HG02623 (cell line): ENCODE data around the gene ALDH1L1.
"Not testable (repeated sequence)": the region's sequence is repeated elsewhere in the genome, so short reads cannot be mapped to it uniquely, and the experiment has no call there.

Experiments used
- ATAC-seq: cut with Tn5 transposase; IDR thresholded peaks from one replicate; pipeline ENCODE4 v1.9.1; 2021; ENCODE audit warnings: moderate library complexity; ENCODE audit not compliant: unreplicated experiment

Gene ALDH1L1

DNA sequence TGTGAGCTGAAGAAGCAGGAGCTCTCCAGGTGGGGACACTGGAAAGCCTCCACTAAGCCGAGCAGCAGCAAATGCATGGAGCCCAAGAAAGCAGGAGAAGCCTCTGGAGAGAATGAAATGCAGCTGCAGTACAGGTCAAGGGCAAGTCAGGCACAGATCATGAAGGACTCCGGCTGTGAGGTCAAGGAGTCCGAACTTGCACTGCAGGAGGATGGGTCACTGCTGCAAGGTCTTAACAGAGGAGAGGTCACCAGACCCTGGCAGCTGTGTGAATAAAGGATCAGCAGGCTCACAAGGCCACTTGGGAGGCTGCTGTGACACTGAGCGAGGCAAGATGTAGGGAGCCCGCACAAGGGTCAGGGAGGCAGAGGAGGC, 71.7 kb downstream of the ALDH1L1 start:
- ATAC-seq = no peak

- no peak for ATAC-seq
Measured at GRCh38 chr3:126107957-126108675, 72.3 kb downstream of the ALDH1L1 start.

GRCh38 chr3:126107203-126107939, 73.0 kb downstream of the ALDH1L1 start:
- ATAC-seq = no peak

DNA sequence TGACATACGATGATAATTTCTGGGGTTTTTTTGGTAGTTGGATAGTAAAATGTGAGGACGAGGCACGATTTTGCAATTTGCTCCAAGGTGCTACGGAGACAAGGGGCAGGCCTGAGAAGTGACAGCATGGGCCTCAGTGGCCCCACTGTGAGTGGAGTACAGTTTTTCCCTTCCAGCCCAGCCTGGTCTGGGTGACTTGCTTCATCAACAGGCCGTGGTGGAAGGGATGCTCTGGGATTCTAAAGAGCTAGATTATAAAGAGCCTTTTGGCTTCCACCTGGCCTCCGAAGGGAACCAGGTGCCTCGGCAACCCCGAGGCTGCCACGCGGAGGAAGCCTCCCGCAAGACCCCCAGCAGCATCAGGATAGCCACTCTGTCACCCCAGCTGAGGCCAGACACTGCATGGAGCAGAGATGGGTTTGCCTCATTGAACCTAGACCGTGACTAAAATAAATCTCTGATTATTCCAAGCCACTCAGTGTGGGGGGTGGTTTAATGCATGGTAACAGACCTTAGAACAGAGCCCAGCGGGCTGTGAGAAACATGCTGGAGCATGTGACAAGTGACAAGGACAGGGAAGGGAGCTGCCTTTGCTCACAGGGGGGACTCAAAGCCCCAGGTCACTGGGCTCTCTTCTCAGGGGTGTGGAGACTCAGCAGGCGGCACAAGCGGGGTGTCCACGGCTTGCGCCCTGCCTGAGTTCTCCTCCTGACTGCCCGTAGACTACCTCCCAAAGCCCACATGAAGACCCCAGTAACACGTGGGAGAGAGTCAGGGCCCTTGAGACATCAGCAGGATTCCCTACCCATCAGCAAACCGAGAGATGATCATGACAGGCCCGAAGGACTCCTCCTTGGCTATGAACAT, 73.8 kb downstream of the ALDH1L1 start:
- ATAC-seq = no peak

DNA sequence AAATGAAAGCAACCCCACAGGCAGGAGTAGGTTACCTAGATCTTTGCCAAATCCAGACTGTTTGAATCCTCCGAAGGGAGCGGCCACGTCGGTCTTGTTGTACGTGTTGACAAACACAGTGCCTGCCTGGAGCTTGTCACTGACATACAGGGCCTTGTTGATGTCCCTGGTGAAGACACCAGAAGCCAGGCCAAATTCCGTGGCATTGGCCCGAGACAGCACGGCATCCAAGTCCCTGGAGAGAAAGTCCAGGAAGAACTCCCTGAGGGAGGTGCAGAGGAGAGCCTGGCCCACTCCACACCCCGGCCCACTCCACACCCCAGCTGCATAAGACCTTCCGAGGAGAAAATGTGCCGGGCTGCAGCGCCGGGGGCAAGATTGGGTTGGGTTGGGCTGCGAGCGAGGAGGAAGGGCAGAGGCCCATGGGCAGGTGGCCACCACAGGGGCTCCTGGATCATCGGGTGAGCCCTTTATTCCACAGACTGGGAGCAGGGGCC, 74.6 kb downstream of the ALDH1L1 start:
- ATAC-seq = no peak

GRCh38 chr3:126104742-126105605, 75.4 kb downstream of the ALDH1L1 start:
- no peak for ATAC-seq

GRCh38 chr3:126104028-126104635, 76.3 kb downstream of the ALDH1L1 start:
- ATAC-seq = no peak

DNA sequence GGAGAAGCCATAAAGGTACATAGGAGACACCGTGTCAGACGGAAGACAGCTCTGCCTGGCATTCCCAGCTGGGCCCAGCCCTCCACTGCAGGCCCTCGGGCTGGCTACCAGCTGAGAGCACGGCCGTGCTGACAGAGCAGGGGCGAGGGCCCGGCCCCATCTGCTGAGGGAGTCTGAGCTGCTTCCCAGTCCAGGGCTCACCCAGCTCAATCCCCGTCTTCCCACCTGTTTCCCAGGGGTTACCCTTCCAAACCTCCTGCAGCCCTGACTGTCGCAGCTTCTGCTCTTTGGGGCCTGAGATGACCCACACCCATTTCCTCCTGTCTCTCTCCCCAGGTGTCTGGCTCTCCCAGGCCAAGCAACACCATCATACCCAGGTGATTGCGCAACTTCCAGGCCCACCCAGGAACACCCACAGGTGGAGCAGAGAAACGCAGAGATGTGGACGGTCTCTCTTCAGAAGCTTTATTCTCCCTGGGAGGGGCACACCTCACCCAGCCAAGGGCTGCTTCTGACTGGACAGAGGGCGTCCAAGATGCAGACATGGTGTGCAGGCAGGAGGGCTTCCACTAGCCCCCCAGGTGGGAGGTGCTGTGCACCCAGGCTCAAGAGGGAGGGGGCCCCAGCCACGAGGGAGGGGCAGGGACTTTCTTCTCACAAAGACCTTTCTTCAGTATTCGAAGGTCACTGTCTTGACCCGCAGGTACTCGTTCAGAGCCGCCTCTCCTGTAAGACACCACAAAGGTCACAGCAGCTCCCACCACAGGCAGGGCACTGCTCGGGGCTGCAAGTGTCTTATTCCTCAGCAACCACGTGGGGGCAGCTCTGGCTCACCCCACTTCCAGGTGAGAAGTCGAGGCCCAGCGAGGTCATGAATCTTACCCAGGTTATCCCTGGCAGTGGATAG, 77.0 kb downstream of the ALDH1L1 start:
- ATAC-seq = no peak

- no peak for ATAC-seq
Measured at GRCh38 chr3:126102530-126102951, 77.8 kb downstream of the ALDH1L1 start.

- no peak for ATAC-seq
Measured at GRCh38 chr3:126102011-126102410, 78.4 kb downstream of the ALDH1L1 start.

- no peak for ATAC-seq
Measured at GRCh38 chr3:126101521-126101982, 78.8 kb downstream of the ALDH1L1 start.

GRCh38 chr3:126100634-126101301, 79.6 kb downstream of the ALDH1L1 start:
- no peak for ATAC-seq

DNA sequence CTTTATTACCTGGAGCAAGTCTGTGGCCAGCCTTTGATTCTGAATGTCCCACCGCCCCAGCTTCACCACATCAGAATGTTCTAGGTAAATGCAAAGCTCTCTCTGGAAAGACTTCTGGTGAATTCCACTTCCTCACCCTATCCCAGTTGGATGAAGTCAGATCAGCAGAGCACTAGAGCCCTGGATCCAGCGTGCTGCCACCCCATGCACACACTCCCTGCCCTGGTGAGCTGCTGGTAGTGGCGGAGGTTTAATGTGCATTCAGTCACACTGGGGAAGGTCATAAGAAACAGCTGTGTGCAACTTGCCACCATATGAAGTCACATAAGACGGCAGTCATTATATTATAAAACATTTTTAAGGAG, 80.1 kb downstream of the ALDH1L1 start:
- no peak for ATAC-seq

GRCh38 chr3:126098391-126098858, 82.0 kb downstream of the ALDH1L1 start:
- no peak for ATAC-seq

DNA sequence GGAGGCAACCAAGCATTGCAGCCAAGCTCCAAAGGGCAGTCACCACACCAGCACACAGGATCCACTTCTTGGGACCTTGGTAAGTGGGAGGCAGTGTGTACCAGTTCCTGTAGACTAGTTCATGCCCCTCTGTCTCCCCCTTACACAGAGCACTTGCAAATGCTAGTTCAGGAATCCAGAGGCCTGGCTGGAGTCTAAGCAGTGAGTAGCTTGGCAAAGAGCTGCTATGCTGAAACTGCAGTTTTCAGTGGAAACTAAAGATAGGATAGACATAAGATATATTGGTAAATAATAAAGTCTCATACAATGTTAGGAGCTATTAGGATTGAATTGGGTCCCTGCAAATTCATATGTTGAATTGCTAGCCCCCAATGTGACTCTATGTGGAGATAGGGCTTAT, 82.6 kb downstream of the ALDH1L1 start:
- ATAC-seq = no peak

DNA sequence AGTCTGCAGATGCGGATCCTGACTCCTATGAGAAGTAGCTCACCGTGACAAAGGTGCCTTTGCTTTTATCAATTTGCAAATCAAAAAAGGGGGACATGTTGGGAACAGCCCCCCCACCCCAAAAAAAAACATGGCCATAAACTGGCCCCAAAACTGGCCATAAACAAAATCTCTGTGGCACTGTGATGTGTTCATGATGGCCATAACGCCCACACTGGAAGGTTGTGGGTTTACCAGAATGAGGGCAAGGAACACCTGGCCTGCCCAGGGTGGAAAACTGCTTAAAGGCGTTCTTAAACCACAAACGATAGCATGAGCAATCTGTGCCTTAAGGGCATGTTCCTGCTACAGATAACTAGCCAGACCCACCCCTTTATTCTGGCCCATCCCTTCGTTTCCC, 84.1 kb downstream of the ALDH1L1 start:
- not testable (repeated sequence) for ATAC-seq

GRCh38 chr3:126092128-126092527, 88.3 kb downstream of the ALDH1L1 start:
- ATAC-seq = not testable (repeated sequence)

GRCh38 chr3:126087552-126088175, 92.7 kb downstream of the ALDH1L1 start:
- no peak for ATAC-seq
